Ascending aorta (tissue), 2 donors: ENCODE data around the gene DPYD. TPM values are rescaled to one million over a fixed set of nuclear protein-coding genes. Genes with fewer than 3 reads are reported as not detected.

Experiments used
- DNase-seq, 2 donors: peaks; one replicate each; pipeline ENCODE4 v3.0.0-alpha.2; 2019; ENCODE audit warnings: low spot score in 2 of 2
- H3K27ac ChIP-seq, 2 donors: fragments of 200-600 bp; sonication (generic); one replicate each; pipeline ENCODE4 v1.5.1; 2016 to 2017; ENCODE audit warnings: mild to moderate bottlenecking in 1 of 2
- H3K27me3 ChIP-seq: fragments of 200-600 bp; sonication (generic); one replicate; pipeline ENCODE4 v1.5.1; 2017
- H3K36me3 ChIP-seq, 2 donors: fragments of 200-600 bp; sonication (generic); one replicate each; pipeline ENCODE4 v1.5.1; 2016
- H3K4me1 ChIP-seq, 2 donors: fragments of 200-600 bp; sonication (generic); one replicate each; pipeline ENCODE4 v1.5.1; 2016 to 2017; ENCODE audit warnings: mild to moderate bottlenecking in 1 of 2
- H3K4me3 ChIP-seq, 2 donors: fragments of 200-600 bp; sonication (generic); one replicate each; pipeline ENCODE4 v1.5.1; 2016 to 2017; ENCODE audit warnings: mild to moderate bottlenecking in 1 of 2
- H3K9me3 ChIP-seq, 2 donors: fragments of 200-600 bp; sonication (generic); one replicate each; pipeline ENCODE4 v1.5.1; 2016
- CTCF ChIP-seq, 3 experiments: fragments of 200-600 bp in 2 of 3; fragments of 450-650 bp in 1 of 3; sonication (generic) in 2 of 3; IDR thresholded peaks; one replicate each; pipeline ENCODE4 v1.5.1; 2016 to 2019; ENCODE audit warnings: antibody characterized with exemption in 3 of 3, mild to moderate bottlenecking in 1 of 3, moderate library complexity in 1 of 3
- intact Hi-C: fragments of 100-400 bp; cut with DNase I; formaldehyde crosslinking; loops from one replicate; pipeline ENCODE4 v1.15.1; 2023
- total RNA-seq: library from RNA; depleted of rRNA; stranded (reverse); fragments of >200 nt; gene quantifications from one replicate; pipeline ENCODE4 v1.1.0, GENCODE V29; 2016

Gene DPYD
- total RNA-seq, 1 donor from 2014 or later = 22.9 TPM

- no peaks in the 10 kb centered on the region for H3K4me1 ChIP-seq
- intact Hi-C loops = no loop called here
- no peaks in the 10 kb centered on the region for H3K36me3 ChIP-seq
These were observed 648.7 kb downstream of the DPYD start for GRCh38 chr1:97271916-97272788.

DNA sequence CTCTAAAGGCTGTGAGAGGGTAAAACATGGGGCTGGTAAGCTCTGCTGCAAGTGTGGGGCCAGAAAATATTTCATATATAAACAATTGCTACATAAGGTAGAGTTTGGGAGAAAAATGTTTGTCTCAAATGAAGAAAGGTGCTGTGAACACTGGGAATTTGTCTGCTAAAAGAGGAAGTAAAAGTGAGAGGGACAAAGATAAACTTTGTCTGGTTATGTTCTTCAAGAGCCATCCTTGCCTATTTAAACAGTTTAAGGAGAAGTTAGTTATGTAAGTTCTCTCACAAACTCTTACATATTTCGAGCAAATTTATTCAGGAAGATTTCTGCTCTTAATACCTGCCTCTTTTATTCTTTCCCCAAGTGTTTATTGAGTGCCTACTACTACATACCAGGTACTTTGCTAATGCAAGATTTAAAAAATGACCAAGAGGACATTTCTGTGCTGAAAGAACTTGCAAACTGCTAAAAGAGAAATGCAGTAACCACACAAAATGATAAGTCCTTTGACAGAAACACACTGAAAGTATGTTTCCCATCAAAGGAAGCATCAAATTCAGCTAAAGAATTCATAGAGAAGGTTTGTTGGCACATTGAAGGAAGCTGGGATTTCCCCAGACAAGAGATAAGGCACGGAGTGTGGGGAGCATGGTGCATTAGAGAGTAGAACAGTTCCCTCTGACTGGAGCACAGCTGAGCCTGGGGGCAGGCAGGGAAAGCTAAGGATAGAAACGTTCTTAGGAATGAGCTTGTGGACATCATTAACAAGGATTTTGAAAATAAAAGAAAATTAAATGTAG lies 650.1 kb downstream of the DPYD start:
- Histone ChIP-seq H3K4me3 (no peak overlapping the region), H3K27ac (no peak overlapping the region), H3K27me3 (no peaks in the 10 kb centered on the region), H3K4me1 (no peaks in the 10 kb centered on the region), H3K9me3 (no peaks in the 10 kb centered on the region), H3K36me3 (no peaks in the 10 kb centered on the region)
- intact Hi-C loops = no loop called here
- no peak for DNase-seq
- no peak for TF ChIP-seq CTCF (IDR thresholded peaks at IDR 0.05)

More at GRCh38 chr1:97271916-97272788, 648.7 kb downstream of the DPYD start:
- Histone ChIP-seq H3K27ac (no peak overlapping the region), H3K27me3 (no peaks in the 10 kb centered on the region), H3K4me3 (no peak overlapping the region), H3K9me3 (no peaks in the 10 kb centered on the region)
- no peak for DNase-seq
- no peak for TF ChIP-seq CTCF (IDR thresholded peaks at IDR 0.05)

- Histone ChIP-seq H3K27me3 (no peaks in the 10 kb centered on the region), H3K36me3 (no peaks in the 10 kb centered on the region), H3K9me3 (no peaks in the 10 kb centered on the region), H3K4me1 (no peaks in the 10 kb centered on the region), H3K27ac (no peak overlapping the region), H3K4me3 (no peak overlapping the region)
- DNase-seq = no peak
- TF ChIP-seq CTCF (IDR thresholded peaks at IDR 0.05) = no peak
- intact Hi-C loops = no loop called here
These were observed 655.2 kb downstream of the DPYD start for GRCh38 chr1:97265630-97266029.

DNA sequence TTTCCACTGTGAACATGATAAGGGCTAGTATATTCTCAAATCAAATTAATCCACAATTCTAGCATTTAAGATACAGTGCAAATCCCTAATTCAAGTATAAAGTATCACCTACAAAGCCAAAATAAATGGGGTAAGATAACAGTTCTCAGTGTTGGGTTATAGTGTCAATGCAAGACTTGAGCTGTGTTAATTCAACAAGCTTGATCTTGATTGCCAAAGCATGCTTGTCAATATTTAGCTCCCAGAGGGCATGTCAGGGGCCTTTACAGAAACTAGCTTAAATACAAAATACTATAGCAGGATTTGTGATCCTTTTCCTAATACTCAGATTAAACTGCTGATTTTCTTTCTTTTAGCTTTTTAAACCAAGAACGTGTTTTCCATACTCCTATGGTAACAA lies 658.0 kb downstream of the DPYD start:
- DNase-seq = no peak
- no peak for TF ChIP-seq CTCF (IDR thresholded peaks at IDR 0.05)
- H3K27ac ChIP-seq = no peak overlapping the region
- no peaks in the 10 kb centered on the region for H3K36me3 ChIP-seq
- H3K4me1 ChIP-seq = no peaks in the 10 kb centered on the region
- intact Hi-C loops = no loop called here
- no peak overlapping the region for H3K4me3 ChIP-seq
- no peaks in the 10 kb centered on the region for H3K9me3 ChIP-seq
- H3K27me3 ChIP-seq = no peaks in the 10 kb centered on the region

- H3K27me3 ChIP-seq = no peaks in the 10 kb centered on the region
- no peak for DNase-seq
- no peaks in the 10 kb centered on the region for H3K4me1 ChIP-seq
- no peaks in the 10 kb centered on the region for H3K9me3 ChIP-seq
- intact Hi-C loops = no loop called here
- no peak overlapping the region for H3K4me3 ChIP-seq
- no peak for TF ChIP-seq CTCF (IDR thresholded peaks at IDR 0.05)
- no peak overlapping the region for H3K27ac ChIP-seq
- no peaks in the 10 kb centered on the region for H3K36me3 ChIP-seq
These were observed 662.2 kb downstream of the DPYD start for GRCh38 chr1:97258597-97258996.
